ENCODE measurements around the gene LATS2. TPM values are rescaled to one million over a fixed set of nuclear protein-coding genes. Genes with fewer than 3 reads are reported as not detected.

LATS2 gene
- total RNA-seq, 1 experiment from 2014 or later, result 18.8 TPM

DNA sequence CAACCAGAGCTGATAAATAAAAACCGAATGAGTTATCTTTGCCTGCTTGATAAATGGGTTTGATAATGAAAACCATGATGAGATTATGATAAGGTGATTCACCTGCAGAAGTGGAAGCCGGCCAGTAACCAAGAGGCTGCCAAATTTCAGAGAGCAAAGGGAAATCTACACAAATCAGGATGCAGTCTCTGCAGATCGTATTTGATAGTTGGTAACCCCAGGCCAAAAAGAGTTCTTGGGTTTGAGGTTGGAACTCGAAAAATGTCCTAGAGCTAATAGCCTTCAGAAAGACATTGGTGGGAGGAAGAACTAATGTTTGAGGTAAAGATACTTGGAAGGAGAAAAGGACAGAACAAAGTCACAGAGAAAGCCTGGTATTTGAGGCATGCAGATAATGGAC, 9.6 kb upstream of the LATS2 start:
- no TSS peak for BruUV-seq (replicated peaks)
- H3K79me2 ChIP-seq (ENCODE audit: insufficient read depth, low read length), result no peaks in the 10 kb centered on the region
- CTCF ChIA-PET, result no interaction called here
- H3K9me2 ChIP-seq (ENCODE audit: insufficient read depth), result no peaks in the 10 kb centered on the region
- H4K20me1 ChIP-seq (ENCODE audit: insufficient read depth), result no peaks in the 10 kb centered on the region
- no peak for DNase-seq (ENCODE audit: low read depth, low spot score)
- H3K27ac ChIP-seq (ENCODE audit: low read depth, low read length), result no peak overlapping the region
- ATAC-seq, result no peak
- H3K4me1 ChIP-seq (ENCODE audit: control insufficient read depth in 1 of 2, insufficient read depth in 2 of 2, low read length in 2 of 2), result peaks cover 3 to 10% of the 10 kb centered on the region in 2 experiments; a peak in 3 of 4 replicates
- RAD21 ChIA-PET (ENCODE audit: low non-redundant PET in 1 of 2, low total read pairs in 2 of 2, uncharacterized antibody in 2 of 2, unreplicated experiment in 2 of 2), result no interaction called here
- intact Hi-C loops (cut with micrococcal nuclease), result no loop called here
- H3K27me3 ChIP-seq (ENCODE audit: insufficient read depth, low read length), result no peaks in the 10 kb centered on the region
- H3K4me2 ChIP-seq (ENCODE audit: low read length), result no peak overlapping the region
- H3K9ac ChIP-seq (ENCODE audit: low read length), result no peak overlapping the region
- H2AFZ ChIP-seq (ENCODE audit: low read depth, low read length, poor library complexity, severe bottlenecking), result no peak overlapping the region
- H3K9me3 ChIP-seq (ENCODE audit: control insufficient read depth in 1 of 2, insufficient read depth in 1 of 2, low read depth in 1 of 2, low read length in 2 of 2), result no peaks in the 10 kb centered on the region
- H3K36me3 ChIP-seq (ENCODE audit: control insufficient read depth in 1 of 2, insufficient read depth in 2 of 2, low read length in 2 of 2), result no peaks in the 10 kb centered on the region
- TF ChIP-seq ZNF274 (IDR thresholded peaks at IDR 0.05; ENCODE audit: low read depth, low read length), result no peak
- no peak for TF ChIP-seq RAD21 (IDR thresholded peaks at IDR 0.05; ENCODE audit: low read depth)
- TF ChIP-seq, protein P1, sequence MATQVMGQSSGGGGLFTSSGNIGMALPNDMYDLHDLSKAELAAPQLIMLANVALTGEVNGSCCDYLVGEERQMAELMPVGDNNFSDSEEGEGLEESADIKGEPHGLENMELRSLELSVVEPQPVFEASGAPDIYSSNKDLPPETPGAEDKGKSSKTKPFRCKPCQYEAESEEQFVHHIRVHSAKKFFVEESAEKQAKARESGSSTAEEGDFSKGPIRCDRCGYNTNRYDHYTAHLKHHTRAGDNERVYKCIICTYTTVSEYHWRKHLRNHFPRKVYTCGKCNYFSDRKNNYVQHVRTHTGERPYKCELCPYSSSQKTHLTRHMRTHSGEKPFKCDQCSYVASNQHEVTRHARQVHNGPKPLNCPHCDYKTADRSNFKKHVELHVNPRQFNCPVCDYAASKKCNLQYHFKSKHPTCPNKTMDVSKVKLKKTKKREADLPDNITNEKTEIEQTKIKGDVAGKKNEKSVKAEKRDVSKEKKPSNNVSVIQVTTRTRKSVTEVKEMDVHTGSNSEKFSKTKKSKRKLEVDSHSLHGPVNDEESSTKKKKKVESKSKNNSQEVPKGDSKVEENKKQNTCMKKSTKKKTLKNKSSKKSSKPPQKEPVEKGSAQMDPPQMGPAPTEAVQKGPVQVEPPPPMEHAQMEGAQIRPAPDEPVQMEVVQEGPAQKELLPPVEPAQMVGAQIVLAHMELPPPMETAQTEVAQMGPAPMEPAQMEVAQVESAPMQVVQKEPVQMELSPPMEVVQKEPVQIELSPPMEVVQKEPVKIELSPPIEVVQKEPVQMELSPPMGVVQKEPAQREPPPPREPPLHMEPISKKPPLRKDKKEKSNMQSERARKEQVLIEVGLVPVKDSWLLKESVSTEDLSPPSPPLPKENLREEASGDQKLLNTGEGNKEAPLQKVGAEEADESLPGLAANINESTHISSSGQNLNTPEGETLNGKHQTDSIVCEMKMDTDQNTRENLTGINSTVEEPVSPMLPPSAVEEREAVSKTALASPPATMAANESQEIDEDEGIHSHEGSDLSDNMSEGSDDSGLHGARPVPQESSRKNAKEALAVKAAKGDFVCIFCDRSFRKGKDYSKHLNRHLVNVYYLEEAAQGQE (IDR thresholded peaks at IDR 0.05; ENCODE audit: low read depth), result no peak
- TF ChIP-seq JUND (IDR thresholded peaks at IDR 0.05), result no peak
- TF ChIP-seq EZH2 (IDR thresholded peaks at IDR 0.05), result no peak
- no peak for TF ChIP-seq EZH2phosphoT487 (IDR thresholded peaks at IDR 0.05; ENCODE audit: borderline replicate concordance)
- TF ChIP-seq, protein P2, sequence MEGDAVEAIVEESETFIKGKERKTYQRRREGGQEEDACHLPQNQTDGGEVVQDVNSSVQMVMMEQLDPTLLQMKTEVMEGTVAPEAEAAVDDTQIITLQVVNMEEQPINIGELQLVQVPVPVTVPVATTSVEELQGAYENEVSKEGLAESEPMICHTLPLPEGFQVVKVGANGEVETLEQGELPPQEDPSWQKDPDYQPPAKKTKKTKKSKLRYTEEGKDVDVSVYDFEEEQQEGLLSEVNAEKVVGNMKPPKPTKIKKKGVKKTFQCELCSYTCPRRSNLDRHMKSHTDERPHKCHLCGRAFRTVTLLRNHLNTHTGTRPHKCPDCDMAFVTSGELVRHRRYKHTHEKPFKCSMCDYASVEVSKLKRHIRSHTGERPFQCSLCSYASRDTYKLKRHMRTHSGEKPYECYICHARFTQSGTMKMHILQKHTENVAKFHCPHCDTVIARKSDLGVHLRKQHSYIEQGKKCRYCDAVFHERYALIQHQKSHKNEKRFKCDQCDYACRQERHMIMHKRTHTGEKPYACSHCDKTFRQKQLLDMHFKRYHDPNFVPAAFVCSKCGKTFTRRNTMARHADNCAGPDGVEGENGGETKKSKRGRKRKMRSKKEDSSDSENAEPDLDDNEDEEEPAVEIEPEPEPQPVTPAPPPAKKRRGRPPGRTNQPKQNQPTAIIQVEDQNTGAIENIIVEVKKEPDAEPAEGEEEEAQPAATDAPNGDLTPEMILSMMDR (IDR thresholded peaks at IDR 0.05 in 2 of 3, conservative IDR thresholded peaks at IDR 0.05 in 1 of 3; ENCODE audit: borderline replicate concordance in 1 of 3, insufficient read depth in 1 of 3, low read depth in 2 of 3, low read length in 2 of 3), result no peak
- no peak for TF ChIP-seq SP1 (IDR thresholded peaks at IDR 0.05; ENCODE audit: low read depth)
- no peak for TF ChIP-seq ZFX (IDR thresholded peaks at IDR 0.05)
- TF ChIP-seq, protein P3, sequence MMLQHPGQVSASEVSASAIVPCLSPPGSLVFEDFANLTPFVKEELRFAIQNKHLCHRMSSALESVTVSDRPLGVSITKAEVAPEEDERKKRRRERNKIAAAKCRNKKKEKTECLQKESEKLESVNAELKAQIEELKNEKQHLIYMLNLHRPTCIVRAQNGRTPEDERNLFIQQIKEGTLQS (IDR thresholded peaks at IDR 0.05), result no peak
- TF ChIP-seq, protein P4, sequence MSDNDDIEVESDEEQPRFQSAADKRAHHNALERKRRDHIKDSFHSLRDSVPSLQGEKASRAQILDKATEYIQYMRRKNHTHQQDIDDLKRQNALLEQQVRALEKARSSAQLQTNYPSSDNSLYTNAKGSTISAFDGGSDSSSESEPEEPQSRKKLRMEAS (IDR thresholded peaks at IDR 0.05), result no peak
- no peak for TF ChIP-seq SRF (IDR thresholded peaks at IDR 0.05; ENCODE audit: low read depth)
- TF ChIP-seq TCF7L2 (IDR thresholded peaks at IDR 0.05; ENCODE audit: borderline replicate concordance, extremely low read depth, insufficient read depth, insufficient read length), result no peak
- no peak for TF ChIP-seq FOSL1 (IDR thresholded peaks at IDR 0.05; ENCODE audit: low read depth)
- H3K4me3 ChIP-seq (replicated peaks in 1 of 2; ENCODE audit: low read depth in 1 of 2, low read length in 2 of 2), result no peak overlapping the region
- POLR2A ChIA-PET, result no interaction called here

Data from HCT116 (cell line).